GM19328 (cell line): ENCODE data around the gene PPP1R12A.
A peak's percentile ranks its signal among the peaks of the same experiment; 100 is the strongest.
"Not testable (repeated sequence)": the region's sequence is repeated elsewhere in the genome, so short reads cannot be mapped to it uniquely, and the experiment has no call there.

Experiments
- ATAC-seq: cut with Tn5 transposase; IDR thresholded peaks from one replicate; pipeline ENCODE4 v1.9.1; 2021; ENCODE audit warnings: mild to moderate bottlenecking, moderate library complexity; ENCODE audit not compliant: unreplicated experiment

The PPP1R12A gene

GRCh38 chr12:79897617-79898016 lies 37.3 kb downstream of the PPP1R12A start:
- ATAC-seq: no peak

- ATAC-seq: no peak
These were observed 39.1 kb downstream of the PPP1R12A start for GRCh38 chr12:79895804-79896203.

DNA sequence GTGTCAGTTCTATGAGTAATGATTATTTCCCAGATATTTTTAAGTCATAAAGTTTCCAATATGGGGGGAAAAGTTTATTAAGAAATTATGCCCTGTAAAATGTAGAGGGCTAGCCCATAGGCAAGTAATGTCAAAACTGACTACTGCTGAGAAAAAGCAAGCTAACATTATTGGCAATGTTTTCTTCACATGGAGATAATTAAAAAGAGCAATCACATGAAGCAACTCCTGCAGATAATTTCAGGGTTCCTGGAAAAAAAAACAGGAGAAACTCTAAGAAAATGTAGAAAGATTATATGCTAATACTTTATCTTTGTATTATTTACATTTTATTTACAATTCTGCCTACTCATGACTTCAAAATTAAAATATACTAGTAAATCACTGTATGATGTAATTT lies 39.8 kb downstream of the PPP1R12A start:
- no peak for ATAC-seq

DNA sequence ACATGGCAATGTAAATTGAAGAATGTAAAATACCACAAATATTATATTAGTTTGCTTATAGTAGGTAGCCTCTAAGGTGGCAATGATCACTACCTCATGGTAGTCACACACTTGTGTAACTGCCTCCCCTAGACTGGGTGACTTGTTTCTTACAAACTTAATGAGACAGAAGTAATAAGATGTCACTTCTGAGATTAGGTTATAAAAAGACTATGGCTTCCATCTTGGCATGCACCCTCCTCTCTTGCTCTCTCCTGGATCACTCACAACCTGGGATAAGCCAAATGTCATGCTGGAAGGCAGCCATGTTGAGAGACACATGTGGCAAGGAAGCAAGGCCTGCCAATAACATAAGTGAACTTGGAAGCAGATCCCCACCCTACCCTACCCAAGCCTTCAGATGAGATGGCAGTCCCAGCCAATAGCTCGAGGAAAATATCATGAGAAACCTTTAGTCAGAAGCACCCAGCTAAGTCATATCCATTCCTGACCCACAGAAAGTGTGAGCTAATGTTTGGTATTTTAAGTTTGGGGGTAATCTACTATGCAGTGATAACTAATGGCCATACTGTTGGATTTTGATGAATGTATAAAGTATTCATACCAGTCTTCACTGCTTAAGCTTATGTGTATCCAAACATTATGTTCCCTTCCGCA lies 43.3 kb downstream of the PPP1R12A start:
- ATAC-seq: no peak

GRCh38 chr12:79887890-79888289 lies 47.0 kb downstream of the PPP1R12A start:
- ATAC-seq: no peak

GRCh38 chr12:79886917-79887519 lies 47.9 kb downstream of the PPP1R12A start:
- ATAC-seq: peak; percentile 69

DNA sequence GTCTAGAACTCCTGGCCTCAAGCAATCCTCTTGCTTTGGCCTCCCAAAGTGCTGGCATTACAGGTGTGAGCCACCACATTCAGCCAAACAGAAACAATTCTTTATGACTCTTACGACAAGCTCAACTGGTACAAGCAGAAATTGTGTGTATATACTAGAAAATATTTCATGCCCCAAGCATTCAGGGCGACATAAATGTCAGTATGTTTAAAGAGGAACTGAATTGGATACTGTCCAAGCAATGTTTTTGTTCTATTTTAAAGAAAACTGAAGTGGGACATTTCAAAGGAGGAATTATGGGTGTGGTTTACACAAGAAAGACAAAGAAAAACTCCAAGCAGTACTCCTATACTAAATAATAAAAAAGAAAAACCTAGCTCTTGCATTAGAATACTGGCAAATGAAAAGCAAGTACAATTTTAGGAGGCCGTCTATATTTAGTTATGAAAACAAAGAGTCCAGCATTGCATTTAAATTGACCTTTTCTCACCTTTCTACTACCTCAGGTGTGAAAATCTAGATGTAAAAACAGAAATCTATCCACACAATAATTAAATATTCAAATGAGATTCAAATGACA lies 48.9 kb downstream of the PPP1R12A start:
- ATAC-seq: no peak

- ATAC-seq: no peak
These were observed 50.4 kb downstream of the PPP1R12A start for GRCh38 chr12:79884401-79885006.

DNA sequence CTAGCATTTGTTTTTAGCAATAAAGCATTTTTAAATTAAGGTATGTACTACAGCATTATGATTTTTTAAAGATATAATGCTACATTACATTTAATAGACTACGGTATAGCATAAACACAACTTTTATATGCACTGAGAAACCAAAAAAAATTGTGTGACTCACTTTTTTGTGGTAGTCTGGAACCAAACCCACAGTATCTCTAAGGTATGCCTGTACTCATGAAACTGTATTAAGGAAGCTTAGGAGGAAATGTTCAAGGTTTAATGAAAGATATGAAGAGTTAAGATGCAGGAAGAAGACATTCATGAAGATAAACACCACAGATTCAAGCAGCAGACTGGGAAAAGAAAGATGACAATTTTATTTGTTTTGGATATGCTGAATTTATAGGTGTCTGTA lies 51.7 kb downstream of the PPP1R12A start:
- ATAC-seq: no peak

GRCh38 chr12:79881351-79881750 lies 53.5 kb downstream of the PPP1R12A start:
- no peak for ATAC-seq

DNA sequence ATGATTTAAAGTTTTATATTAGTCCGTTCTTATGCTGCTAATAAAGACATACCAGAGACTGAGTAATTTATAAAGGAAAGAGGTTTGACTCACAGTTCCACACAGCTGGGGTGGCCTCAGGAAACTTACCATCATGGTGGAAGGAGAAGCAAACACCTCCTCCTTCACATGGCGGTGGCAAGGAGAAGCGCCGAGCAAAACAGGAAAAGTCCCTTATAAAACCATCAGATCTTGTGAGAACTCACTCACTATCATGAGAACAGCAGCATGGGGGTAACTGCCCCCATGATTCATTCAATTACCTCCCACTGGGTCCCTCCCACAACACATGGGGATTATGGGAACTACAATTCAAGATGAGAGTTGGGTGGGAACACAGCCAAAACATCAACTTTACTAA lies 56.4 kb downstream of the PPP1R12A start:
- not testable (repeated sequence) for ATAC-seq

DNA sequence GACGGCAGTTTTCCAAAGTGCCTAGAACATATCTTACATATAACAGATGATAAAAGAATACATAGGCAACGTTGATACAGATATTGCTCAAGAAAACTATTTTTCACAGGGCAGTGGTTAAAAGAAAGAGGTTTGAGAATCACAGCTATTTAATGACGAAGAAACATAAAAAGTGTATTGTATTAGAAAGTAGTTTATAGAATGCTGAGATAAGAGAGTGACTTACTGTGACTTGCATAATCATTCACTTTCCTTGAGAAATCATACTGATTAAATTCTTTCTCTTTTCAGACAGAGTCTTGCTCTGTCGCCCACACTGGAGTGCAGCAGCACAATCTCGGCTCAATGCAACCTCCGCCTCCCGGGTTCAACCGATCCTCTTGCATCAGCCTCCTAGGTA lies 57.7 kb downstream of the PPP1R12A start:
- no peak for ATAC-seq

GRCh38 chr12:79874665-79875064 lies 60.2 kb downstream of the PPP1R12A start:
- ATAC-seq: no peak

DNA sequence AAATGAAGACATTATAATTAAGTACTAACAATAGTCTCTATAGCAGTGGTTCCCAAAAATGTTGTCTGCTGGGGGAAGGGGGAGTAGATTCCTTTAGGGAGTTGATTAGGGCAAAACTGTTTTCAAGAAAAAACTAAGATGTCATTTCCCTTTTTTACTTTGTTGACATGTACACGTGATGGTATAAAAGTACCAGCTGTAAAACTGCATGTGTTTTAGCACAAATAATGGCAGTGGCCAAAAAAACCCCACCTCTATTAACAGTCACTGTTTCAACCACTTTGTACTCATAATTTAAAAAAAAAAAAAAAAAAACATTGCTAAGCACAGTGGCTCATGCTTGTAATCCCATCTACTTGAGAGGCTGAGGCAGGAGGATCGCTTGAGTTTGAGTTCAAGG lies 61.7 kb downstream of the PPP1R12A start:
- no peak for ATAC-seq

DNA sequence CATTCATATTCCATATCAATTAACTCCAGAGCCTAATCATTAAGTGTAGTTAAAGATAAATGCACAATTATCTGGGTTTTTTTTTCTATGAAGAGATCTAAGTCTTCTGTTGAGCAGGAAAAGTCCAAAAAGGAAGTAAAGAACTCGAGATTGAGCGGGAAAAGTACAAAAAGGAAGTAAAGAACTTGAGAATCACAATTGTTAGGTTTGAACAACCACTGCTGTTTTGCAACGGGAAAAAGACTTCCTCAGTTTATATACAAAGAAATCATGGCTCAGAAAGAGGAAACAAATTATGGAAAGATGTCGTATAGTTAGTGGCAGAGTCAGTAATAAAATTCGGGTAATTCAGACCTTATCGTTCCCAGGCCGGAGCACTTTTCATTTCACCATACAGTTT lies 63.3 kb downstream of the PPP1R12A start:
- ATAC-seq: no peak

DNA sequence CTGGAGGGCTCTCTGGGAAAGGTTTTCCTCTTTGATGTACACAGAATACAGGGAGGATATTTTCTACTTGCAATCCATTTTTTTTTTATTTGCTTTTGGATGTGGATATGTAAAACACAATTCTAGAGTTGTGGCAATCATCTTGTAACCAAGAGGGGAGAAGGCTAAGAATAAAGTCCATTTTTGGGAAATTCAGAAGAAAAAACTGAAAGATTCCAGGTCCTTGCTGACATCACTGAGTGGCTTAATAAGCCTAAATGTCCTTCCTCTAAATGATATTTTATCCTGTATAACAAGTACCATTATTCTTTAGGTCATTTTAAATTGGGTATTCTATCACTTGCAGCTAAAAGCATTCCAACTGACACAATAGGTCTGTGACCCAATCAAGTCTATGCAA lies 64.0 kb downstream of the PPP1R12A start:
- ATAC-seq: no peak

DNA sequence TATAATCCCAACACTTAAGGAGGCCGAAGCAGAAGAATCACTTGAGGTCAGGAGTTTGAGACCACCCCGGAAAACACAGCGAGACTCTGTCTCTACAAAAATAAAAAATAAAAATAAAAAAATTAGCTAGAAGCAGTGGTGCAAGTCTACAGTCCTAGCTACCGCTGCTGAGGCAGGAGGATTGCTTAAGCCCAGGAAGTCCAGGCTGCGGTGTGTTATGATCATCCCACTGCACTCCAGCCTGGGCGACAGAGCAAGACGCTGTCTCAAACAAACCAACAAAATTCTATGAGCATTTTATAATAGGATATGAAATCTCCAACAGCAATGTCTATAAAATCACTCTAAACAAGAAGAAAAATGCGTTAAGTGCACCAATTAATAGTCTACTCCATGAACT lies 75.3 kb downstream of the PPP1R12A start:
- ATAC-seq: no peak

DNA sequence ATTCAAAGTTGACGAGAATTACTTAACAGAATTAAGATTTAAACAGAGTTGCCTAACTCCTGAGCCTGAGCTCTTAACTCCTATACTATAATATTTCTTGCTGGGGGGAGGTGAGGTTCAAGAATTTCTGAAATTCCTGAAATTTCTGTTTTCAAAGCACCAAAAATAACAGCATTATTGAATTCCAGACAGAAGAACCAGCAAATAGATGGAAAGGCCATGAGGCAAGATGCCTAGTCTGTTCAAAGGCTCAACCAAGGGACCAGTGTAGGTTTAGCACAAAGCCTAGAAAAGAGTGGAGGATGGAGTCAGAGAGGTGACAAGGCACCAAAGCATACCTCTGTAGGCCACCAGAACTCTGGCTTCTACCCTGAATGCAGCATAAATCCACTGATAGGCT lies 76.4 kb downstream of the PPP1R12A start:
- no peak for ATAC-seq

- ATAC-seq: no peak
These were observed 77.2 kb downstream of the PPP1R12A start for GRCh38 chr12:79857675-79858074.

GRCh38 chr12:79850610-79851299 lies 84.1 kb downstream of the PPP1R12A start:
- no peak for ATAC-seq

- no peak for ATAC-seq
These were observed 86.6 kb downstream of the PPP1R12A start for GRCh38 chr12:79848339-79848738.

GRCh38 chr12:79847417-79847816 lies 87.5 kb downstream of the PPP1R12A start:
- ATAC-seq: no peak
